GM12891 (cell line): ENCODE data around the gene COMMD6. TPM values are rescaled to one million over a fixed set of nuclear protein-coding genes. Genes with fewer than 3 reads are reported as not detected.

Source experiments
- DNase-seq: peaks from one replicate; pipeline ENCODE4 v3.0.0; 2011; ENCODE audit warnings: low spot score; ENCODE audit not compliant: insufficient read length
- FAIRE-seq: peaks from 2 replicates; lab custom pipeline; 2011; peaks lifted over from hg19 to GRCh38; lab: Jason Lieb, UNC
- PAX5 ChIP-seq: IDR thresholded peaks from 2 replicates; pipeline ENCODE4 v1.6.1; 2011; ENCODE audit warnings: low read length, moderate library complexity, mild to moderate bottlenecking; ENCODE audit not compliant: insufficient read depth, severe bottlenecking
- POLR2A ChIP-seq: IDR thresholded peaks from 2 replicates; pipeline ENCODE4 v1.6.1; 2011; ENCODE audit warnings: low read depth, low read length, control low read depth
- POLR2AphosphoS5 ChIP-seq: IDR thresholded peaks from 2 replicates; pipeline ENCODE4 v1.6.1; 2011; ENCODE audit warnings: low read depth, low read length, control low read depth
- POU2F2 ChIP-seq: IDR thresholded peaks from 2 replicates; pipeline ENCODE4 v1.6.1; 2011; ENCODE audit warnings: low read depth, mild to moderate bottlenecking, control low read depth, low read length, moderate library complexity
- SPI1 ChIP-seq: IDR thresholded peaks from 2 replicates; pipeline ENCODE4 v1.6.1; 2011; ENCODE audit warnings: low read depth, low read length, control low read depth
- TAF1 ChIP-seq: IDR thresholded peaks from 2 replicates; pipeline ENCODE4 v1.6.1; 2011; ENCODE audit warnings: low read depth, low read length, control low read depth
- polyA plus RNA-seq: library from polyadenylated mRNA; unstranded; fragments of >200 nt; gene quantifications from one replicate; pipeline ENCODE4 v1.2.1, GENCODE V29; 2012; ENCODE audit warnings: low read depth, missing spikeins, inconsistent platforms; ENCODE audit not compliant: missing spikeins

The COMMD6 gene
- polyA plus RNA-seq: 293 TPM

DNA sequence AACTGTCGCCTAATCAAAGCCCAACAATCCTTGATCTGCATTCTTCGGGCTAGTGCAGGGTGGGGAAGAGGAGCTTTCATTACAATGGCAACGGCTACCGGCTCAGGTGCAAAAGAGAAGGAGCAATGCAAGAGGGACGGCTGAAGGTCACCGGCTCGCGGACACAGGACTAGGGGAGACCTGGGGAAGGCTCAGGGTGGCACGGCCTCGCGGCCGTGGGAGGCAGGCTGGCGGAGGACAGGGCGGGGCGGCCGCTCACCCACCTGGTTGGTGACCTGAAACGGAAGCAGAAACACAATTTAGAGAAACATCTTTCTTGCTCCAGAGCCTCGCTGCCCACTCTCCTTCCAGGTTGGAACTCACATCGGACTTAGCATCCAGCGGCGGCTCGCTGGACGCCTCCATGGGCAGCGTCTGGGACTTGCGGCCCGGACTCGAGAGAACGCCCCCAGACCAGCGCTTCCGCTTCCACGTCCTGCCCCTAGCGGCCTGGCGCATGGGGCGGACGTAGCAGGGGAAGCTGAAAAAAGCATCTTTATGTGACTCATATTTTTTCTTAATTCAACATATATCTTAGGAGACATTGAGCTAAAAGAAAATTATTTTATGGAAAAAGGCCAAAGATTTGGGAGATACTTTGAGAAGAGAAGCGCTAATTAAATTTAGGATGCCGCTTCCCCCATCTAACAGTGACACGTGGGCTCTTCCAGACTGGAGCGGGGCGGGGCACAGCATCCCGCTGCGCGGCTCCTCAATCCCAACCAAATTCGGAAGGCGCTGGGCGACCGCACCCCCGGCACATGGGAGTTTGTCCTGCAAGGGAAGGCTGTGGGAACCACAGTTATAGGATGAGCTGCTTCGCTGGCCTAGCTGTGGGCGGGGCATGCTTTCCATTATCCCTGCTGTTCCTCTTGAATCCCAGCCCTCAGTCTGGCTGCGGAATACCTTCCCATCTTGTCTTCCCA, at the start of gene COMMD6:
TSS of gene COMMD6 (minus strand) at position 441 of the 965 bp plus-strand sequence. CDS start at position 405, 36 bp downstream.
- FAIRE-seq (peak; percentile 95), DNase-seq (peak; percentile 76)
- TF ChIP-seq POLR2A (peak; percentile 95), SPI1 (peak; percentile 66), POU2F2 (peak; percentile 75; the same call in 1 of the 2 replicates), POLR2AphosphoS5 (peak; percentile 91), PAX5 (no peak), TAF1 (peak; percentile 69; the same call in 1 of the 2 replicates)

DNA sequence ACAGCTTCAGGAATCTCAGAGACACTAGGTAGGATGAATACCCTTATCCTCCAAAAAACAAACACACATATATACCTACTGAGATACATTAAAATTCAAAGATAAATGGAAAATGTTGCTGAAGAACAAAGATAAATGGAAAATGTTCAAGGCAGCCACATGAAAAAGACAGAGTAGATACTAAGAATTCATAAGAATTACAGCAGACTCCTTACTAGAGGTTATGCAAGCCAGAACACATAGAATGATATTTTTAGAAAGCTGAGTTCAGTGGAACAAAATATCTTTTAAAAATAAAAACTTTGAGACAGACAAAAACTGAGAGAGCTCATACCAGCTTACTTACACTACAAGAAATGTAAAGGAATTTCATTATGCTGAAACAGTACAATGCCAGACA, 47.5 kb upstream of the COMMD6 start:
- TF ChIP-seq TAF1 (no peak), POLR2AphosphoS5 (no peak), SPI1 (no peak), PAX5 (no peak), POU2F2 (no peak), POLR2A (no peak)
- FAIRE-seq (no peak), DNase-seq (no peak)

DNA sequence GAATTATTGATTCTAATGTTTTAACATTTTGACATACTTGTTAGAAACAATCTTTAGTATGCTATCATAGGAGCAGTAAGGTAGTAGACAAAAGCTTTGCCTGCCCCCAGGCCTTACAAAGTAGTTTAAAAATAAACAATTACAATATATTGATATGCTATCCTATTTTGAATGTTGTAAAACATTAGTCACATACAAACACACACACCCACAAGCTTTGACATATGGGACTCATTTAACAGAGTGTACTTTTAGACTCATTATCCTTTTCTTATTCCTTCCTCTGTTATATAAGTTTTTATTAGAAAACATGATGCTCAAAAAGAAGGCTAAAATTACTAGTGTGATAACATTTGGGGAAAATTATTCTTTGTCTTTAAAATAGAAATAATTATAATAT, 45.5 kb upstream of the COMMD6 start:
- TF ChIP-seq POU2F2: no peak
- TF ChIP-seq PAX5: no peak
- TF ChIP-seq POLR2A: no peak
- no peak for TF ChIP-seq TAF1
- no peak for TF ChIP-seq SPI1
- no peak for TF ChIP-seq POLR2AphosphoS5
- DNase-seq (no peak), FAIRE-seq (no peak)

DNA sequence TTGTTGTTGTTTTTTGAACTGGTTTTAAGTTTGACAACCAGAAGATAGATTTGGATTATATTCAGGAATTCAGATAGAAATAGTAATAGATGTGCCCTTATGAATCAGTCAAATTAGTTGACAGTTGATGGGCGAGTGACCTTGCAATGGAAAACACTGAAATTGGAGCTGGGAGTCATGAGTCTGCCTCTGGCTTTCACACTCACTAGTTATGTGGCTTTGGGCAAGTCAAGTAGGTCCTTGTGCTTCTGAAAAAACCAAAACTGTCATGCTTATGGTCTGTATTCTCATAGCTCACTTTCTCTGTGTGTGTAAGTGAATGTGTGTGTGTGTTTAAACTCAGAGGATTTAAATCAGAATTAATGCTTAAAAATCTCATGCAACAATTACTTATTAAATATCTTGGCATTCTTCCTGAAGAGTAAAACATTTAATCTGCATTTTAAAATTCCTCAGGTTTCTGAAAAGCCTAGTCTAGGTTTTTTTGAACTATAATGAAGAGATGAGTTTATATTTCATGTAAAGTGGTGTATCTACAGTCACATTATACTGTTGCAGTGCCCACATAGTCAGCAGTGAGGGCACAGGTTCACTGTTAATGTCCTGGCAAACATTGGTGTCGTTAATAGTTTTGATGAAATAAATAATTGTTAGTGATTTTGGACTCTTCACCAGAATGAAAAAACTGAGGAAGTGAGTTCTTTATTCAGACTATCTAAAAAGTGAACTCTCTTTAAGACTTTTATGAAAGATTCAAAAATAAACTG, 44.4 kb upstream of the COMMD6 start:
- DNase-seq (no peak), FAIRE-seq (peak; percentile 40)
- no peak for TF ChIP-seq PAX5
- no peak for TF ChIP-seq TAF1
- TF ChIP-seq SPI1: no peak
- no peak for TF ChIP-seq POU2F2
- no peak for TF ChIP-seq POLR2AphosphoS5
- no peak for TF ChIP-seq POLR2A

DNA sequence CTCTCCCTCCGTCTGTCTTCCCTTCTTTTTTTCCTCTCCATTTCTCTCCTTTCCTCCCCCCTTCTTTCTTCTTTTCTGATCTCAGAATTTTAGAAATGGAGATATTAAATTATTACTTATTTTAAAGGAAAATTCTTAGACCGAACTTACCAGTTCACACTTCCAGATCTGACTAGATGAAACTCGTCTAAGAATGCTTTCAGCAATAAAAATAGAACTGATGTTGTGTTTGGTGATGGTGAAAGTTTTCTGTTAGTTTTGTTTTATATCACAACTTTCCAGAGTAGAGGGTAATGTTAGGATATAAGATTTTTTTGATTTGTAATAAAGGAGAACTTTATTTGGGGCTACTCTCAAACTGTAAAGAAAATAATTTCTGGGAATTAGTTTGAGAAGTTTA, 41.9 kb upstream of the COMMD6 start:
- TF ChIP-seq PAX5 (no peak), POLR2A (no peak), SPI1 (no peak), POLR2AphosphoS5 (no peak), TAF1 (no peak), POU2F2 (no peak)
- FAIRE-seq (peak; percentile 13), DNase-seq (no peak)

DNA sequence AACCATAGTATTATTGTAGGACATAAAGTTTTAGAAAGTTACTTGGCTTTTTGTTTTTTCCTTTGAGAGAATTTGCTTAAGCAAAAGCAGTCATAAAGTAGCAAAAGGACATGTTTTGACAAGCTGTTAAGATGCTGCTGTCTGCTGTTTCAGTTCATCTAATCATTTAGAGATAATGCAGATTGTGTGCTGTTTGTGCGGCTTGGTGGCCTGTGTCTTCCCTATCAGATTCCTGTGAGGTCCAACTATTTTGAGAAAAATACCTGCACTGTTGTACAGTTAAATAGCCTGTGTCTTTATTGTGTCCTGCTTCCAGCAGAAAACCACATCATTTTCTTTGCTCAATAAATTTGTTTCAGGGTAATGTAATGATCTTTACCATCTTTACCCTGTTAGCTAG, 31.9 kb upstream of the COMMD6 start:
- DNase-seq (no peak), FAIRE-seq (no peak)
- TF ChIP-seq SPI1 (no peak), POLR2A (no peak), PAX5 (no peak), TAF1 (no peak), POLR2AphosphoS5 (no peak)

DNA sequence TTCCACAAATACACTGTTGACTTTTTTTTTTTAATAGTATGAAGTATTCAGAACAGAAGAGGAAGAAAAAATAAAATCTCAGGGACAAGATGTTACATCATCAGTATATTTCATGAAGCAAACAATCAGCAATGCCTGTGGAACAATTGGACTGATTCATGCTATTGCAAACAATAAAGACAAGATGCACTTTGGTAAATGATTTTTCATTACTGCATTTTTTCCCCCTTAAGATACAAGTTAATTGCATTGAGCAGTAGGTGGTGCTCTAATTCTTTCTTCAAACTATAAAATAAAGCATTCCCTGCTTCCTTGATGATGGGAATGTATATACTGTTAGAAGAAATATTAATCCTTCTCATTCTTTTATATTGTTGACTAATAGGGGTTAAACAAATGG, 29.0 kb upstream of the COMMD6 start:
- DNase-seq (no peak), FAIRE-seq (no peak)
- TF ChIP-seq PAX5: no peak
- TF ChIP-seq SPI1: no peak
- TF ChIP-seq POLR2A: no peak
- no peak for TF ChIP-seq POU2F2
- TF ChIP-seq TAF1: no peak
- no peak for TF ChIP-seq POLR2AphosphoS5

DNA sequence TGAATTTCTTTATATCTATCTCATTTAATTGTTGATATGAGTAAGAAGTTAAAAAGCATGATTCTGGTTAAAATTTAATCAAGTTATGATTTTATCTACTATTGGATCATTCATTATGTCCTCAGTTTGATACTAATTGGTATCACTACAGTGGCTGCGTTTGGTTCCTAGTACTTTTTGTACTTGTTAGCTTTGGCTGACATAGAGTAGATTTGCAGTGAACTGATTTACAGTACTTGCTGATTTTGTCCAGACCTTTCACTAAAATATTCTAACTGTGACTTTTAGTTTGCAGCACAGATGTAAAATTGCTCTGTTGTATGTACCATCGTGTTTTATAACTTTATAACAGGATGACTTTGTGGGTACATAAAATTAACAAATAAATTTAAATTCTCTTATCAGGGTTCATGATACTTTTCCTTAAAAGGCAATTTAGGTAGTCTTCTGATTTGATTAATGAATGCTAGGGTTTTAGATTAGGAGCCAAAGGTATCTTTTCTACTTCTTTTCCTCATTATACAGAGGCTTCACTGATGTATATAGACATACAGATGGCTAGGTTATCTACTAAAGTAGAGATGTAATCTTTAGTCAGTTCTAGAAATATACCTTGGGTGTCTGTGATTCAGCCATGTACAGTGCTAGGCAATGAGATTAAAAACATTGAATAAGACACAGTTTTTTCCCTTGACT, 20.7 kb upstream of the COMMD6 start:
- TF ChIP-seq POU2F2 (no peak), POLR2A (no peak), TAF1 (no peak), SPI1 (no peak), PAX5 (no peak), POLR2AphosphoS5 (no peak)

DNA sequence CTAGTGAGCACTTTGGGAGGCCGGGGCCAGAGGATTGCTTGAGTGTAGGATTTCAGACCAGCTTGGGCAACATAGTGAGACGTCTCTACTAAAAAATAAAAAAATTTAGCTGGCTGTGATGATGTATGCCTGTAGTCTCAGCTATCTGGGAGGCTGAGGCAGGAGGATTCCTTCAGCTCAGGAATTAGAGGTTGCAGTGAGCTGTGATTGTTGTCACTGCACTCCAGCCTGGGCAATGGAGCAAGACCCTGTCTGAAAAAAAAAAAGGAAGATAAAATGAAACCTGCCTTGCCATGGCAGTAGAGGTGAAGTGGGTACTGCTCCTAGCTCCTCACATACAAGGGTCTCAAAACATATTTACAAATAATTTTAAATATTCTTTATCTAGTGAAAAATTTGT, 19.3 kb upstream of the COMMD6 start:
- TF ChIP-seq TAF1 (no peak), PAX5 (no peak)
- no peak for FAIRE-seq
- no peak for DNase-seq

More for the DNA sequence above, 20.7 kb upstream of the COMMD6 start:
- DNase-seq (no peak), FAIRE-seq (no peak)
